ENCODE results near the gene SCNN1G.

Gene SCNN1G

GRCh38 chr16:23156946-23157460 is 25.5 kb upstream of the SCNN1G start:
- no peaks in the 10 kb centered on the region for H3K36me3 ChIP-seq

GRCh38 chr16:23158114-23158513 is 24.4 kb upstream of the SCNN1G start:
- Histone ChIP-seq H3K36me3 (no peaks in the 10 kb centered on the region), H3K27me3 (no peaks in the 10 kb centered on the region), H3K9me3 (no peaks in the 10 kb centered on the region), H3K4me3 (ENCODE audit: low read depth, low read length) (no peak overlapping the region), H3K4me1 (no peaks in the 10 kb centered on the region)
- DNase-seq: no peak
- no peak for TF ChIP-seq CTCF (IDR thresholded peaks at IDR 0.05; ENCODE audit: low read depth, low read length)

More at GRCh38 chr16:23156946-23157460, 25.5 kb upstream of the SCNN1G start:
- Histone ChIP-seq H3K27me3 (no peaks in the 10 kb centered on the region), H3K9me3 (no peaks in the 10 kb centered on the region), H3K4me3 (ENCODE audit: low read depth, low read length) (no peak overlapping the region), H3K4me1 (no peaks in the 10 kb centered on the region)
- DNase-seq: no peak
- TF ChIP-seq CTCF (IDR thresholded peaks at IDR 0.05; ENCODE audit: low read depth, low read length): no peak

GRCh38 chr16:23160082-23160481 is 22.5 kb upstream of the SCNN1G start:
- Histone ChIP-seq H3K4me3 (ENCODE audit: low read depth, low read length) (no peak overlapping the region), H3K36me3 (no peaks in the 10 kb centered on the region), H3K9me3 (no peaks in the 10 kb centered on the region; the same call in 1 of the 2 replicates), H3K4me1 (no peaks in the 10 kb centered on the region), H3K27me3 (no peaks in the 10 kb centered on the region)
- no peak for TF ChIP-seq CTCF (IDR thresholded peaks at IDR 0.05; ENCODE audit: low read depth, low read length)
- no peak for DNase-seq

- DNase-seq: no peak
- H3K9me3 ChIP-seq: no peaks in the 10 kb centered on the region; the same call in 1 of the 2 replicates
- no peak for TF ChIP-seq CTCF (IDR thresholded peaks at IDR 0.05; ENCODE audit: low read depth, low read length)
- H3K4me1 ChIP-seq: no peaks in the 10 kb centered on the region
- H3K27me3 ChIP-seq: no peaks in the 10 kb centered on the region
- no peak overlapping the region for H3K4me3 ChIP-seq (ENCODE audit: low read depth, low read length)
- no peaks in the 10 kb centered on the region for H3K36me3 ChIP-seq
Measured at GRCh38 chr16:23160574-23160973, 22.0 kb upstream of the SCNN1G start.

GRCh38 chr16:23163921-23164320 is 18.6 kb upstream of the SCNN1G start:
- TF ChIP-seq CTCF (IDR thresholded peaks at IDR 0.05; ENCODE audit: low read depth, low read length): no peak
- Histone ChIP-seq H3K4me3 (ENCODE audit: low read depth, low read length) (no peak overlapping the region), H3K4me1 (no peaks in the 10 kb centered on the region), H3K36me3 (no peaks in the 10 kb centered on the region), H3K9me3 (no peaks in the 10 kb centered on the region; the same call in 1 of the 2 replicates), H3K27me3 (peaks cover 3% of the 10 kb centered on the region; the same call in 1 of the 2 replicates)
- DNase-seq: no peak

- Histone ChIP-seq H3K36me3 (no peaks in the 10 kb centered on the region), H3K27me3 (peaks cover 7% of the 10 kb centered on the region; the same call in 1 of the 2 replicates), H3K4me3 (ENCODE audit: low read depth, low read length) (no peak overlapping the region), H3K9me3 (no peaks in the 10 kb centered on the region; the same call in 1 of the 2 replicates), H3K4me1 (no peaks in the 10 kb centered on the region)
- TF ChIP-seq CTCF (IDR thresholded peaks at IDR 0.05; ENCODE audit: low read depth, low read length): no peak
- DNase-seq: no peak
Measured at GRCh38 chr16:23164736-23165135, 17.8 kb upstream of the SCNN1G start.
